NB4 (cell line): ENCODE data around the gene CLOCK.

ENCODE experiments used
- POLR2A ChIP-seq: IDR thresholded peaks from 2 replicates; pipeline ENCODE4 v1.6.1; 2011; ENCODE audit warnings: mild to moderate bottlenecking; ENCODE audit not compliant: insufficient read length; ENCODE audit errors: extremely low read depth
- TF ChIP-seq, protein P1 (sequence below): IDR thresholded peaks from one replicate; pipeline ENCODE4 v1.5.1; 2012; ENCODE audit warnings: low read depth, low read length

DNA sequence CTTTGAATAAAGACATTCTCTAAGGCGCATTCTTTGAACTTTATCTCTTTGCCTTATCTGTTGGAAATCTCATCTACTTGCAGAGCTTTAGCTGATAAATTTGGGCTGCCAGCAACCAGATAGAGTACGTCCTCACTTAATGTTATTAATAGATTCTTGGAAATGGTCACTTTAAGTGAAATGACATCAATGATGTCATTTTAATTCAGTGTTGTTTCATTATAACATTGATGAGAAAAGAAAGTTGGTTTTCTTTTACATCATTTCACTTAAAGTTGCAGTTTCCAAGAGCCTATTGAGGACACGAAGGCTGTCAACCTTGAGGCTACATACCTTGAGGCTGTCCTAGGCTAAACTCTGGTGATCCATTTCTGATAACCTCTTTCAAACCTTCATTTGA is 141.6 kb downstream of the CLOCK start:
- TF ChIP-seq, protein P1, sequence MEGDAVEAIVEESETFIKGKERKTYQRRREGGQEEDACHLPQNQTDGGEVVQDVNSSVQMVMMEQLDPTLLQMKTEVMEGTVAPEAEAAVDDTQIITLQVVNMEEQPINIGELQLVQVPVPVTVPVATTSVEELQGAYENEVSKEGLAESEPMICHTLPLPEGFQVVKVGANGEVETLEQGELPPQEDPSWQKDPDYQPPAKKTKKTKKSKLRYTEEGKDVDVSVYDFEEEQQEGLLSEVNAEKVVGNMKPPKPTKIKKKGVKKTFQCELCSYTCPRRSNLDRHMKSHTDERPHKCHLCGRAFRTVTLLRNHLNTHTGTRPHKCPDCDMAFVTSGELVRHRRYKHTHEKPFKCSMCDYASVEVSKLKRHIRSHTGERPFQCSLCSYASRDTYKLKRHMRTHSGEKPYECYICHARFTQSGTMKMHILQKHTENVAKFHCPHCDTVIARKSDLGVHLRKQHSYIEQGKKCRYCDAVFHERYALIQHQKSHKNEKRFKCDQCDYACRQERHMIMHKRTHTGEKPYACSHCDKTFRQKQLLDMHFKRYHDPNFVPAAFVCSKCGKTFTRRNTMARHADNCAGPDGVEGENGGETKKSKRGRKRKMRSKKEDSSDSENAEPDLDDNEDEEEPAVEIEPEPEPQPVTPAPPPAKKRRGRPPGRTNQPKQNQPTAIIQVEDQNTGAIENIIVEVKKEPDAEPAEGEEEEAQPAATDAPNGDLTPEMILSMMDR: no peak
- TF ChIP-seq POLR2A: no peak
